Keratinocyte (primary cell): ENCODE measurements around the gene POPDC3. TPM values are rescaled to one million over a fixed set of nuclear protein-coding genes. Genes with fewer than 3 reads are reported as not detected.

Source experiments
- DNase-seq: peaks from one replicate; pipeline ENCODE4 v3.0.0-alpha.2; 2011; ENCODE audit warnings: low read depth, missing footprints, low spot score
- FAIRE-seq: peaks from 2 replicates; lab custom pipeline; 2011; peaks lifted over from hg19 to GRCh38; lab: Jason Lieb, UNC
- H2AFZ ChIP-seq: 2 replicates; pipeline ENCODE4 v1.6.0; 2012; ENCODE audit warnings: low read length, control low read depth, inconsistent platforms; ENCODE audit not compliant: control insufficient read depth
- H3K27ac ChIP-seq: 2 replicates; pipeline ENCODE4 v1.5.1; 2011; ENCODE audit warnings: low read length; ENCODE audit not compliant: control insufficient read depth, insufficient read depth
- H3K27me3 ChIP-seq: 3 replicates; pipeline ENCODE4 v1.6.0; 2011; ENCODE audit warnings: low read length; ENCODE audit not compliant: control insufficient read depth, insufficient read depth; ENCODE audit errors: extremely low read depth
- H3K36me3 ChIP-seq, 2 experiments: 2 replicates in 1 of 2; 3 replicates in 1 of 2; pipeline ENCODE4 v1.5.1; 2011; ENCODE audit warnings: low read length in 2 of 2, mild to moderate bottlenecking in 1 of 2; ENCODE audit not compliant: control insufficient read depth in 2 of 2, insufficient read depth in 2 of 2; ENCODE audit errors: extremely low read depth in 1 of 2
- H3K4me1 ChIP-seq: 3 replicates; pipeline ENCODE4 v1.5.1; 2011; ENCODE audit warnings: low read length; ENCODE audit not compliant: control insufficient read depth, insufficient read depth; ENCODE audit errors: extremely low read depth
- H3K4me2 ChIP-seq: 3 replicates; pipeline ENCODE4 v1.6.0; 2011; ENCODE audit warnings: low read depth, low read length; ENCODE audit not compliant: control insufficient read depth, insufficient read depth; ENCODE audit errors: extremely low read depth
- H3K4me3 ChIP-seq, 3 experiments: fragments of 200-600 bp in 1 of 3; sonication (generic) in 1 of 3; 2 replicates in 2 of 3; 3 replicates in 1 of 3; pipeline ENCODE4 v1.5.1; 2011 to 2016; ENCODE audit warnings: low read length in 3 of 3, mild to moderate bottlenecking in 3 of 3, control low read depth in 2 of 3, inconsistent platforms in 1 of 3, low read depth in 1 of 3, mixed read lengths in 1 of 3, mixed run types in 1 of 3, moderate library complexity in 1 of 3; ENCODE audit not compliant: control insufficient read depth in 2 of 3, insufficient read depth in 2 of 3; ENCODE audit errors: extremely low read depth in 1 of 3
- H3K79me2 ChIP-seq: 2 replicates; pipeline ENCODE4 v1.6.0; 2012; ENCODE audit warnings: low read length; ENCODE audit not compliant: control insufficient read depth, insufficient read depth
- H3K9ac ChIP-seq: 3 replicates; pipeline ENCODE4 v1.6.0; 2011; ENCODE audit warnings: low read length; ENCODE audit not compliant: control insufficient read depth, insufficient read depth; ENCODE audit errors: extremely low read depth
- H3K9me1 ChIP-seq: 3 replicates; pipeline ENCODE4 v1.6.0; 2011; ENCODE audit warnings: low read length; ENCODE audit not compliant: control insufficient read depth, insufficient read depth; ENCODE audit errors: extremely low read depth
- H3K9me3 ChIP-seq: 2 replicates; pipeline ENCODE4 v1.5.1; 2012; ENCODE audit warnings: low read depth, low read length; ENCODE audit not compliant: control insufficient read depth
- H4K20me1 ChIP-seq: 3 replicates; pipeline ENCODE4 v1.6.0; 2011; ENCODE audit warnings: low read length; ENCODE audit not compliant: control insufficient read depth, insufficient read depth; ENCODE audit errors: extremely low read depth
- CTCF ChIP-seq, 3 experiments: IDR thresholded peaks in 1 of 3; conservative IDR thresholded peaks in 1 of 3; optimal IDR thresholded peaks in 1 of 3; 2 replicates in 2 of 3; 3 replicates in 1 of 3; pipeline versions ENCODE3 to v1.5.1; 2011; ENCODE audit warnings: low read length in 3 of 3, mild to moderate bottlenecking in 3 of 3, moderate library complexity in 2 of 3, control low read depth in 1 of 3, inconsistent platforms in 1 of 3; ENCODE audit not compliant: insufficient read depth in 2 of 3; ENCODE audit errors: extremely low read depth in 1 of 3
- EZH2 ChIP-seq: IDR thresholded peaks from one replicate; pipeline ENCODE4 v1.6.1; 2012; ENCODE audit warnings: inconsistent platforms, mild to moderate bottlenecking, low read length, moderate library complexity
- dilution Hi-C: fragments of 300-500 bp; cut with MboI; formaldehyde crosslinking; loops from one replicate; pipeline ENCODE4 v1.7.0; 2020; ENCODE audit warnings: low sequenced_read_pairs; ENCODE audit not compliant: extremely low pct_ligation_motif_present
- polyA plus RNA-seq, 5 experiments: library from polyadenylated mRNA; depleted of rRNA in 3 of 5; stranded (reverse) in 3 of 5; stranded (forward) in 1 of 5; unstranded in 1 of 5; fragments of >200 nt; gene quantifications; 1 replicate in 1 of 5; 2 replicates in 3 of 5; 3 replicates in 1 of 5; pipeline versions ENCODE4 v1.2.1 to v1.2.3, GENCODE V29; 2011 to 2012; ENCODE audit warnings: missing spikeins in 2 of 5, low read depth in 1 of 5, low replicate concordance in 1 of 5

The POPDC3 gene
- polyA plus RNA-seq, 1 donor (not counting 4 experiments of a cell fraction or from before 2014, with no cell fraction given) = 17.2 TPM

- TF ChIP-seq EZH2 = no peak
- no peak for DNase-seq
- no peak overlapping the region for H3K4me3 ChIP-seq
These were observed 34.9 kb upstream of the POPDC3 start for GRCh38 chr6:105214668-105215067.

GRCh38 chr6:105213272-105213671, 33.5 kb upstream of the POPDC3 start:
- Histone ChIP-seq H3K27me3 (no peaks in the 10 kb centered on the region), H3K4me2 (no peak overlapping the region), H3K9me1 (peaks cover 2% of the 10 kb centered on the region), H3K9me3 (no peaks in the 10 kb centered on the region), H2AFZ (no peak overlapping the region), H3K9ac (no peak overlapping the region), H3K27ac (no peak overlapping the region), H3K4me1 (peaks cover 24% of the 10 kb centered on the region), H4K20me1 (no peaks in the 10 kb centered on the region), H3K79me2 (no peaks in the 10 kb centered on the region), H3K4me3 (no peak overlapping the region), H3K36me3 (no peaks in the 10 kb centered on the region)
- TF ChIP-seq CTCF (optimal IDR thresholded peaks at IDR 0.05 in 1 of 3, IDR thresholded peaks at IDR 0.05 in 1 of 3, conservative IDR thresholded peaks at IDR 0.05 in 1 of 3; ENCODE audit: extremely low read depth in 1 of 3, insufficient read depth in 2 of 3, low read length in 3 of 3) (no peak), EZH2 (no peak)
- FAIRE-seq = no peak
- dilution Hi-C loops = no loop called here
- no peak for DNase-seq

More at GRCh38 chr6:105214668-105215067, 34.9 kb upstream of the POPDC3 start:
- H4K20me1 ChIP-seq = no peaks in the 10 kb centered on the region
- peaks cover 2% of the 10 kb centered on the region for H3K9me1 ChIP-seq
- H3K9ac ChIP-seq = no peak overlapping the region
- H3K79me2 ChIP-seq = no peaks in the 10 kb centered on the region
- dilution Hi-C loops = no loop called here
- FAIRE-seq = no peak
- peaks cover 21% of the 10 kb centered on the region for H3K4me1 ChIP-seq
- H3K9me3 ChIP-seq = no peaks in the 10 kb centered on the region
- no peak overlapping the region for H3K27ac ChIP-seq
- H3K36me3 ChIP-seq = no peaks in the 10 kb centered on the region
- no peaks in the 10 kb centered on the region for H3K27me3 ChIP-seq
- H2AFZ ChIP-seq = no peak overlapping the region
- H3K4me2 ChIP-seq = no peak overlapping the region

GRCh38 chr6:105212587-105212986, 32.8 kb upstream of the POPDC3 start:
- no peaks in the 10 kb centered on the region for H3K27me3 ChIP-seq
- dilution Hi-C loops = no loop called here
- no peak overlapping the region for H3K9ac ChIP-seq
- no peak overlapping the region for H3K4me2 ChIP-seq
- H3K9me1 ChIP-seq = peaks cover 2% of the 10 kb centered on the region
- TF ChIP-seq CTCF (optimal IDR thresholded peaks at IDR 0.05 in 1 of 3, IDR thresholded peaks at IDR 0.05 in 1 of 3, conservative IDR thresholded peaks at IDR 0.05 in 1 of 3; ENCODE audit: extremely low read depth in 1 of 3, insufficient read depth in 2 of 3, low read length in 3 of 3) (no peak), EZH2 (no peak)
- no peaks in the 10 kb centered on the region for H4K20me1 ChIP-seq
- H2AFZ ChIP-seq = peak overlapping the region; percentile 16
- FAIRE-seq = no peak
- no peaks in the 10 kb centered on the region for H3K79me2 ChIP-seq
- H3K4me3 ChIP-seq = no peak overlapping the region
- H3K36me3 ChIP-seq = no peaks in the 10 kb centered on the region
- no peaks in the 10 kb centered on the region for H3K9me3 ChIP-seq
- H3K4me1 ChIP-seq = peaks cover 24% of the 10 kb centered on the region
- no peak for DNase-seq
- no peak overlapping the region for H3K27ac ChIP-seq
